SK-N-SH (cell line): Measurements from ENCODE around the gene GLA.

Experiments
- CTCF ChIP-seq: fragments of 200-600 bp; sonication (generic); IDR thresholded peaks from 2 replicates; pipeline ENCODE4 v1.6.1; 2017; ENCODE audit warnings: antibody characterized with exemption, mild to moderate bottlenecking, moderate library complexity
- EP300 ChIP-seq, 2 experiments: IDR thresholded peaks; 2 replicates each; pipeline versions ENCODE4 v1.4.0 to v1.6.1; 2012; ENCODE audit warnings: borderline replicate concordance in 1 of 2, low read depth in 1 of 2, low read length in 1 of 2
- FOXJ3 ChIP-seq: sonication (generic); formaldehyde crosslinking; IDR thresholded peaks from 2 replicates; pipeline ENCODE4 v1.5.1; 2020; ENCODE audit warnings: mild to moderate bottlenecking, missing genetic modification reagents
- GATA2 ChIP-seq: sonication (generic); formaldehyde crosslinking; IDR thresholded peaks from 2 replicates; pipeline ENCODE4 v1.5.0; 2020; ENCODE audit warnings: mild to moderate bottlenecking, missing genetic modification reagents
- MAX ChIP-seq: IDR thresholded peaks from 2 replicates; pipeline ENCODE4 v1.4.0; 2012; ENCODE audit warnings: low read depth
- POLR2AphosphoS5 ChIP-seq: IDR thresholded peaks from 2 replicates; pipeline ENCODE4 v1.6.1; 2012; ENCODE audit warnings: low read depth, low read length
- REST ChIP-seq: IDR thresholded peaks from 2 replicates; pipeline ENCODE4 v1.6.1; 2012; ENCODE audit warnings: mild to moderate bottlenecking, low read depth, low read length, moderate library complexity

GRCh38 chrX:101349193-101349562 lies 58.5 kb downstream of the GLA start:
- no peak for TF ChIP-seq EP300 (IDR thresholded peaks at IDR 0.05; ENCODE audit: borderline replicate concordance in 1 of 2, low read depth in 1 of 2, low read length in 1 of 2)
- no peak for TF ChIP-seq POLR2AphosphoS5
- TF ChIP-seq REST = no peak
- no peak for TF ChIP-seq GATA2 (CRISPR knock-in tag)
- no peak for TF ChIP-seq CTCF
- TF ChIP-seq MAX = no peak
- no peak for TF ChIP-seq FOXJ3 (CRISPR knock-in tag)
